T-cell (primary cell): Measurements from ENCODE around the gene ZNF469. TPM values are rescaled to one million over a fixed set of nuclear protein-coding genes. Genes with fewer than 3 reads are reported as not detected.

Source experiments
- ATAC-seq, 4 experiments: fragments of 200-7000 bp in 3 of 4; fragments of 150-1000 bp in 1 of 4; cut with Tn5 transposase; replicated peaks in 1 of 4; 1 replicate in 3 of 4; 2 replicates in 1 of 4; pipeline ENCODE4 v1.10.0; 2021; ENCODE audit warnings: moderate library complexity in 3 of 4, mild to moderate bottlenecking in 2 of 4, moderate number of reproducible peaks in 1 of 4
- CTCF ChIA-PET, 2 donors: fragments of 300-600 bp; sonication (Branson Sonifier 250); formaldehyde crosslinking; loops; one replicate each; lab custom pipeline; 2022; ENCODE audit warnings: antibody characterized with exemption in 2 of 2; lab: Charles Lee
- POLR2A ChIA-PET, 2 donors: fragments of 300-600 bp; sonication (Branson Sonifier 250); formaldehyde crosslinking; loops; one replicate each; lab custom pipeline; 2022; ENCODE audit warnings: antibody characterized with exemption in 2 of 2; lab: Charles Lee
- DNase-seq, 35 experiments: peaks; one replicate each; pipeline versions ENCODE4 v3.0.0 to v3.0.0-alpha.2; 2013 to 2023
- H3K27ac ChIP-seq: one replicate; pipeline ENCODE4 v1.5.1; 2013; ENCODE audit warnings: low read length
- H3K27me3 ChIP-seq, 2 experiments: replicated peaks in 1 of 2; 1 replicate in 1 of 2; 2 replicates in 1 of 2; pipeline versions ENCODE4 v1.6.1 to v1.7.0; 2013; ENCODE audit warnings: low read length in 1 of 2, mixed read lengths in 1 of 2; ENCODE audit not compliant: control insufficient read depth in 2 of 2, insufficient read depth in 2 of 2; ENCODE audit errors: extremely low read depth in 1 of 2
- H3K36me3 ChIP-seq, 2 donors: 1 replicate in 1 of 2; 2 replicates in 1 of 2; pipeline versions ENCODE4 v1.6.1 to v1.7.0; 2013; ENCODE audit warnings: low read length in 1 of 2; ENCODE audit not compliant: control insufficient read depth in 2 of 2, insufficient read depth in 1 of 2; ENCODE audit errors: extremely low read depth in 1 of 2
- H3K4me1 ChIP-seq, 2 experiments: 1 replicate in 1 of 2; 2 replicates in 1 of 2; pipeline versions ENCODE4 v1.6.1 to v1.7.0; 2013; ENCODE audit warnings: low read length in 2 of 2, mixed read lengths in 1 of 2; ENCODE audit not compliant: insufficient read depth in 2 of 2, control insufficient read depth in 1 of 2; ENCODE audit errors: extremely low read depth in 1 of 2
- H3K4me3 ChIP-seq, 2 donors: 1 replicate in 1 of 2; 2 replicates in 1 of 2; pipeline versions ENCODE4 v1.5.1 to v1.7.0; 2013; ENCODE audit warnings: mild to moderate bottlenecking in 2 of 2, low read length in 1 of 2, moderate library complexity in 1 of 2; ENCODE audit not compliant: control insufficient read depth in 1 of 2; ENCODE audit errors: extremely low read depth in 1 of 2
- H3K9me3 ChIP-seq: 2 replicates; pipeline ENCODE4 v1.7.0; 2013
- H3K27ac Mint-ChIP-seq, 2 donors: one replicate each; pipeline ENCODE4 v1.8.0; 2020 to 2021; ENCODE audit warnings: mild to moderate bottlenecking in 2 of 2, mixed read lengths in 2 of 2
- H3K27me3 Mint-ChIP-seq, 2 donors: one replicate each; pipeline ENCODE4 v1.8.0; 2021 to 2022; ENCODE audit warnings: mixed read lengths in 2 of 2
- H3K36me3 Mint-ChIP-seq: one replicate; pipeline ENCODE4 v1.8.0; 2021; ENCODE audit warnings: mixed read lengths
- H3K4me1 Mint-ChIP-seq, 3 donors: one replicate each; pipeline ENCODE4 v1.8.0; 2020 to 2022; ENCODE audit warnings: mixed read lengths in 3 of 3, mild to moderate bottlenecking in 1 of 3
- H3K4me3 Mint-ChIP-seq, 3 donors: one replicate each; pipeline ENCODE4 v1.8.0; 2020 to 2022; ENCODE audit warnings: mild to moderate bottlenecking in 3 of 3, mixed read lengths in 3 of 3, moderate library complexity in 3 of 3
- H3K9me3 Mint-ChIP-seq, 3 donors: one replicate each; pipeline ENCODE4 v1.8.0; 2020 to 2022; ENCODE audit warnings: mixed read lengths in 3 of 3
- WGBS: methylation state at CpG from one replicate; pipeline ENCODE4 v1.1.5; 2013; ENCODE audit warnings: missing lambda C conversion rate; ENCODE audit not compliant: insufficient coverage; 5-methylcytosine and 5-hydroxymethylcytosine counted together
- total RNA-seq, 35 experiments: library from RNA in 6 of 35; stranded (reverse) in 6 of 35; fragments of 120-200 nt in 1 of 35; gene quantifications; one replicate each; pipeline versions ENCODE4 v1.2.1 to v1.2.4 and lab custom pipeline; 2013 to 2026

ZNF469 gene
- total RNA-seq (1 to 10 TPM in 4 of 5 donors, under 1 TPM in 1; 0.63 to 1.8 (median 1.6) TPM), total RNA-seq (lab: John Stamatoyannopoulos, UW) (1.6 to 11.9 (median 4.8) reads per million in 29 experiments)
- total RNA-seq (2013) = 0.59 TPM

GRCh38 chr16:88382491-88383400, at the start of gene ZNF469:
Gene ZNF469, plus strand, starts transcription at chr16:88382959. Its CDS starts 44,512 bp downstream, at chr16:88427471.
- DNase-seq (no peak), ATAC-seq (no peak)
- no peaks in the 10 kb centered on the region for H3K36me3 ChIP-seq
- Mint-ChIP-seq H3K9me3 (no peaks in the 10 kb centered on the region), H3K4me1 (peaks cover 4 to 10% (median 9%) of the 10 kb centered on the region in 3 donors), H3K27me3 (peaks cover 25 to 42% of the 10 kb centered on the region in 2 donors), H3K36me3 (no peaks in the 10 kb centered on the region), H3K27ac (no peak within 1 kb of the TSS), H3K4me3 (peak within 1 kb of the TSS; percentile 9 to 70 (median 37))
- 8% methylated on average over 81 of the region's 87 CpGs for WGBS
- H3K9me3 ChIP-seq = no peaks in the 10 kb centered on the region
- peaks cover 0 to 6% of the 10 kb centered on the region in 2 experiments for H3K4me1 ChIP-seq
- ChIA-PET POLR2A (no interaction called here), CTCF (no interaction called here)
- peaks cover 5 to 79% of the 10 kb centered on the region in 2 experiments for H3K27me3 ChIP-seq
- no peak within 1 kb of the TSS for H3K27ac ChIP-seq
- H3K4me3 ChIP-seq = no peak within 1 kb of the TSS

GRCh38 chr16:88333848-88334777, 48.6 kb upstream of the ZNF469 start:
- DNase-seq (no peak), ATAC-seq (no peak)
- Histone ChIP-seq H3K27ac (no peak overlapping the region), H3K36me3 (no peaks in the 10 kb centered on the region), H3K4me1 (peaks cover 0 to 4% of the 10 kb centered on the region in 2 experiments), H3K9me3 (no peaks in the 10 kb centered on the region), H3K27me3 (peaks cover 0 to 27% of the 10 kb centered on the region in 2 experiments), H3K4me3 (no peak overlapping the region)
- no peak overlapping the region for H3K4me3 Mint-ChIP-seq
- H3K27ac Mint-ChIP-seq = no peak overlapping the region
- POLR2A ChIA-PET = no interaction called here
- H3K4me1 Mint-ChIP-seq = peaks cover 2 to 7% (median 7%) of the 10 kb centered on the region in 3 donors
- no peaks in the 10 kb centered on the region for H3K36me3 Mint-ChIP-seq
- peaks cover 12 to 18% of the 10 kb centered on the region in 2 donors for H3K27me3 Mint-ChIP-seq
- no peaks in the 10 kb centered on the region for H3K9me3 Mint-ChIP-seq
- 82% methylated on average over 6 of the region's 10 CpGs for WGBS
- CTCF ChIA-PET = no interaction called here

DNA sequence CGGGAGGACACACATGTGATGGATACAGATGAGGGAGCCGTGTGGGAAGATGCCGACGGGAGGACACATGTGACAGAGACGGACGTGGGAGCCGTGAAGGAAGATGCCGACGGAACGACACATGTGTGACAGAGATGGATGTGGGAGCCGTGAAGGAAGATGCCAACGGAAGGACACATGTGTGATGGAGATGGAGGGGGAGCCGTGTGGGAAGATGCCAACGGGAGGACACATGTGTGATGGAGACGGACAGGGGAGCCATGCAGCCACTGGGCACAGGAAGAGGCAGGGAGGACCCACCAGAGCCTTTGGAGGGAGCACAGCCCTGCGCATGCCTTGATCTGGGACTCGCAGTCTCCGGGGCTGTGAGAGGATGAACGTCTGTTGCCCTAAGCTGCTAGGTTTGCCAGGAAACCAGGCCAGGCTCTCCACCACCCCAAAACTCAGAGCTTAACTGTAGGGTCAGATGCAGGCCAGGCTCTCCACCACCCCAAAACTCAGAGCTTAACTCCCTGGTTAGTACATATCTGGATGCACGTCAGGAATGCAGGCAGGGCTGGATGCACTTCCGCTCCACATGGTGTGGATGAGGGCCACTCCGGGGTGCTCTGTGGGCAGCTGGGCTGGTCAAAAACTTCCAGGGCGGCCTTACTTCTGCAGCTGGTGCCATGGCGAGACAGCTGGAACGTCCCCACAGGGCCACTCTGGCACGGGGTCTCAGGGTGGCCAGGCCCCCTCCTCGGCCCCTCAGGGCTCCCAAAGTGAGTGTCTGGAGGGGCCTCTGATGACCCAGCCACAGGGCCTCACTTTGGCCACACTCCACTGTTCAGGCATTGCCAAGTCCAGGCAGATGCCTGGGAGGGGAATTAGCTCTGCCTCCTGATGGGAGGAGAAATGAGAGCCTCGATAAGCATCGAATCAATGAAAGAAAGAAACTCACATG, 47.7 kb upstream of the ZNF469 start:
- no peak overlapping the region for H3K4me3 Mint-ChIP-seq
- WGBS = 95% methylated on average over 22 of the region's 29 CpGs

GRCh38 chr16:88337021-88337420, 45.7 kb upstream of the ZNF469 start:
- Mint-ChIP-seq H3K27me3 (peaks cover 17 to 21% of the 10 kb centered on the region in 2 donors), H3K4me1 (peaks cover 2 to 7% (median 7%) of the 10 kb centered on the region in 3 donors), H3K36me3 (no peaks in the 10 kb centered on the region), H3K9me3 (no peaks in the 10 kb centered on the region), H3K4me3 (no peak overlapping the region), H3K27ac (no peak overlapping the region)
- POLR2A ChIA-PET = no interaction called here
- H3K36me3 ChIP-seq = no peaks in the 10 kb centered on the region
- H3K27me3 ChIP-seq = peaks cover 0 to 35% of the 10 kb centered on the region in 2 experiments
- H3K4me1 ChIP-seq = peaks cover 0 to 4% of the 10 kb centered on the region in 2 experiments
- 96% methylated on average over 7 of the region's 8 CpGs for WGBS
- no peak overlapping the region for H3K4me3 ChIP-seq
- H3K27ac ChIP-seq = no peak overlapping the region
- DNase-seq = no peak
- H3K9me3 ChIP-seq = no peaks in the 10 kb centered on the region
- ATAC-seq = no peak
- CTCF ChIA-PET = interaction anchor here in 1 of 2 donors (0.7 kb wide), 1 partner anchor 18 kb away, joined by 3 read pairs; no protein-coding TSS in a partner anchor

More for the DNA sequence above, 47.7 kb upstream of the ZNF469 start:
- Histone ChIP-seq H3K27ac (no peak overlapping the region), H3K4me3 (no peak overlapping the region), H3K4me1 (peaks cover 0 to 4% of the 10 kb centered on the region in 2 experiments), H3K27me3 (peaks cover 0 to 30% of the 10 kb centered on the region in 2 experiments), H3K9me3 (no peaks in the 10 kb centered on the region), H3K36me3 (no peaks in the 10 kb centered on the region)
- Mint-ChIP-seq H3K27ac (no peak overlapping the region), H3K9me3 (no peaks in the 10 kb centered on the region), H3K27me3 (peaks cover 12 to 18% of the 10 kb centered on the region in 2 donors), H3K36me3 (no peaks in the 10 kb centered on the region), H3K4me1 (peaks cover 2 to 7% (median 7%) of the 10 kb centered on the region in 3 donors)
- no peak for ATAC-seq
- DNase-seq = no peak
- CTCF ChIA-PET = no interaction called here
- POLR2A ChIA-PET = no interaction called here

DNA sequence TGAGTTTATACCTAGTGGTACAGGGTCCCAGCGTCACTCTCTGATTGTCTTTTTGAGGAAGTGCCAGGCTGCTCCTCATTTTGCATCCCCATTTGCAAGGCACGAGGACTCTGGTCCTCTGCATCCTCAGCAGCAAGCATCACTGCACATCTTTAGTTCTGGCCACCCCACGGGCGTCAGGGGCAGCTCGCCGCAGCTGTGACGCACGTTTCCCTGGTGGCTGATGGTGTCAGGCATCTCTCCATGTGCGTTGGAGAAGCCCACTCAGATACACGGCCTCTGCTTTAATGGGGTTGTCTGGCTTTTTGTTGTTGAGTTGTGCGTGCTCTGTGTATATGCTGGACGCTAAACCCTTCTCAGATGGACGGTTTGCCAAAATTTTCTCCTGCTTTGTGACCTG, 45.2 kb upstream of the ZNF469 start:
- POLR2A ChIA-PET = no interaction called here
- CTCF ChIA-PET = interaction anchor here in 1 of 2 donors (0.7 kb wide), 1 partner anchor 18 kb away, joined by 3 read pairs; no protein-coding TSS in a partner anchor
- H3K36me3 ChIP-seq = no peaks in the 10 kb centered on the region
- no peaks in the 10 kb centered on the region for H3K9me3 ChIP-seq
- Mint-ChIP-seq H3K27me3 (peaks cover 17 to 21% of the 10 kb centered on the region in 2 donors), H3K9me3 (no peaks in the 10 kb centered on the region), H3K27ac (no peak overlapping the region), H3K4me1 (peaks cover 2 to 7% (median 7%) of the 10 kb centered on the region in 3 donors), H3K4me3 (no peak overlapping the region), H3K36me3 (no peaks in the 10 kb centered on the region)
- peaks cover 0 to 35% of the 10 kb centered on the region in 2 experiments for H3K27me3 ChIP-seq
- no peak overlapping the region for H3K27ac ChIP-seq
- H3K4me1 ChIP-seq = peaks cover 0 to 4% of the 10 kb centered on the region in 2 experiments
- H3K4me3 ChIP-seq = no peak overlapping the region
- no peak for DNase-seq
- 87% methylated on average over 8 of the region's 13 CpGs for WGBS
- ATAC-seq = no peak
